ENCODE results near the gene MITF. TPM values are rescaled to one million over a fixed set of nuclear protein-coding genes. Genes with fewer than 3 reads are reported as not detected.

The MITF gene
- polyA plus RNA-seq, 1 donor from 2014 or later, result not detected

DNA sequence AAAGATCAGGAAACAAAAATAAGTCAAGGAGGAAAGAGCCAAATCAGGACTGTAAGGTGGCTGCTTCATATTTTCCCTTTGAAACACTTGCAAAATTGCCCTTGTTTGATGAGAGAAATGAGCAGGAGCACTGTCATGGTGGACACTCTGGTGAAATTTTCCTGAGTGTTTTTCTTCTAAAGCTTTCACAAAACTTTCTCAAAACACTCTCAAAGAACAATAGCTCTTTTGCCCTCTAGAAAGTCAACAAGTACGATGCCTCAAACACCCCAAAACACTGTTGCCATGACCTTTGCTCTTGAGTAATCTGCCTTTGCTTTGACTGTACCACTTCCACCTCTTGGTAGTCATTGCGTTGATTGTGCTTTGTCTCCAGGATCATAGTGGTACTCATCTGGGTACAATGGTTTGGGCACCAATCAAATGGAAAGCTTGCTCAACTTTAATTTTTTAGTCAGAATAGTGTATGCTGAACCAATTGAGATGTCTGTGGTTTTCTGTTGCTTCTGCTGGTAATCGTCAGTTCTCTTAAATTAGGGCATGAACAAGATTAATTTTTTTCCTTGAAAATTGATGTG, 13.2 kb upstream of the MITF start:
- Histone ChIP-seq H3K9ac (ENCODE audit: low read length) (no peak overlapping the region), H4K20me1 (ENCODE audit: insufficient read depth) (no peaks in the 10 kb centered on the region), H3K27ac (ENCODE audit: low read length) (no peak overlapping the region), H2AFZ (ENCODE audit: low read depth, low read length) (no peak overlapping the region), H3F3A (ENCODE audit: insufficient read depth, low read length, poor library complexity, severe bottlenecking) (no peaks in the 10 kb centered on the region), H3K79me2 (replicated peaks; ENCODE audit: insufficient read depth, low read length) (no peaks in the 10 kb centered on the region), H3K36me3 (ENCODE audit: insufficient read depth, low read length) (no peaks in the 10 kb centered on the region), H3K4me2 (ENCODE audit: low read length) (no peak overlapping the region), H3K9me3 (ENCODE audit: low read length) (no peaks in the 10 kb centered on the region), H3K27me3 (ENCODE audit: insufficient read depth, low read depth, low read length) (no peaks in the 10 kb centered on the region), H3K9me2 (ENCODE audit: insufficient read depth, low read length) (no peaks in the 10 kb centered on the region), H3K4me3 (ENCODE audit: low read length) (no peak overlapping the region)
- TF ChIP-seq TAF1 (IDR thresholded peaks at IDR 0.05; ENCODE audit: low read depth) (no peak), SMC3 (conservative IDR thresholded peaks at IDR 0.05; ENCODE audit: poor library complexity) (no peak), MXI1 (conservative IDR thresholded peaks at IDR 0.05; ENCODE audit: poor library complexity, severe bottlenecking) (no peak), EZH2 (IDR thresholded peaks at IDR 0.05; ENCODE audit: borderline replicate concordance, insufficient read depth, low read length, poor library complexity, severe bottlenecking) (no peak), EP300 (conservative IDR thresholded peaks at IDR 0.05; ENCODE audit: poor library complexity, severe bottlenecking) (no peak), POLR2AphosphoS5 (IDR thresholded peaks at IDR 0.05) (no peak), RAD21 (conservative IDR thresholded peaks at IDR 0.05) (no peak)
- TF ChIP-seq, protein P1, sequence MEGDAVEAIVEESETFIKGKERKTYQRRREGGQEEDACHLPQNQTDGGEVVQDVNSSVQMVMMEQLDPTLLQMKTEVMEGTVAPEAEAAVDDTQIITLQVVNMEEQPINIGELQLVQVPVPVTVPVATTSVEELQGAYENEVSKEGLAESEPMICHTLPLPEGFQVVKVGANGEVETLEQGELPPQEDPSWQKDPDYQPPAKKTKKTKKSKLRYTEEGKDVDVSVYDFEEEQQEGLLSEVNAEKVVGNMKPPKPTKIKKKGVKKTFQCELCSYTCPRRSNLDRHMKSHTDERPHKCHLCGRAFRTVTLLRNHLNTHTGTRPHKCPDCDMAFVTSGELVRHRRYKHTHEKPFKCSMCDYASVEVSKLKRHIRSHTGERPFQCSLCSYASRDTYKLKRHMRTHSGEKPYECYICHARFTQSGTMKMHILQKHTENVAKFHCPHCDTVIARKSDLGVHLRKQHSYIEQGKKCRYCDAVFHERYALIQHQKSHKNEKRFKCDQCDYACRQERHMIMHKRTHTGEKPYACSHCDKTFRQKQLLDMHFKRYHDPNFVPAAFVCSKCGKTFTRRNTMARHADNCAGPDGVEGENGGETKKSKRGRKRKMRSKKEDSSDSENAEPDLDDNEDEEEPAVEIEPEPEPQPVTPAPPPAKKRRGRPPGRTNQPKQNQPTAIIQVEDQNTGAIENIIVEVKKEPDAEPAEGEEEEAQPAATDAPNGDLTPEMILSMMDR (IDR thresholded peaks at IDR 0.05; ENCODE audit: poor library complexity, severe bottlenecking), result no peak
- TF ChIP-seq, protein P2, sequence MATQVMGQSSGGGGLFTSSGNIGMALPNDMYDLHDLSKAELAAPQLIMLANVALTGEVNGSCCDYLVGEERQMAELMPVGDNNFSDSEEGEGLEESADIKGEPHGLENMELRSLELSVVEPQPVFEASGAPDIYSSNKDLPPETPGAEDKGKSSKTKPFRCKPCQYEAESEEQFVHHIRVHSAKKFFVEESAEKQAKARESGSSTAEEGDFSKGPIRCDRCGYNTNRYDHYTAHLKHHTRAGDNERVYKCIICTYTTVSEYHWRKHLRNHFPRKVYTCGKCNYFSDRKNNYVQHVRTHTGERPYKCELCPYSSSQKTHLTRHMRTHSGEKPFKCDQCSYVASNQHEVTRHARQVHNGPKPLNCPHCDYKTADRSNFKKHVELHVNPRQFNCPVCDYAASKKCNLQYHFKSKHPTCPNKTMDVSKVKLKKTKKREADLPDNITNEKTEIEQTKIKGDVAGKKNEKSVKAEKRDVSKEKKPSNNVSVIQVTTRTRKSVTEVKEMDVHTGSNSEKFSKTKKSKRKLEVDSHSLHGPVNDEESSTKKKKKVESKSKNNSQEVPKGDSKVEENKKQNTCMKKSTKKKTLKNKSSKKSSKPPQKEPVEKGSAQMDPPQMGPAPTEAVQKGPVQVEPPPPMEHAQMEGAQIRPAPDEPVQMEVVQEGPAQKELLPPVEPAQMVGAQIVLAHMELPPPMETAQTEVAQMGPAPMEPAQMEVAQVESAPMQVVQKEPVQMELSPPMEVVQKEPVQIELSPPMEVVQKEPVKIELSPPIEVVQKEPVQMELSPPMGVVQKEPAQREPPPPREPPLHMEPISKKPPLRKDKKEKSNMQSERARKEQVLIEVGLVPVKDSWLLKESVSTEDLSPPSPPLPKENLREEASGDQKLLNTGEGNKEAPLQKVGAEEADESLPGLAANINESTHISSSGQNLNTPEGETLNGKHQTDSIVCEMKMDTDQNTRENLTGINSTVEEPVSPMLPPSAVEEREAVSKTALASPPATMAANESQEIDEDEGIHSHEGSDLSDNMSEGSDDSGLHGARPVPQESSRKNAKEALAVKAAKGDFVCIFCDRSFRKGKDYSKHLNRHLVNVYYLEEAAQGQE (IDR thresholded peaks at IDR 0.05; ENCODE audit: borderline replicate concordance), result no peak

DNA sequence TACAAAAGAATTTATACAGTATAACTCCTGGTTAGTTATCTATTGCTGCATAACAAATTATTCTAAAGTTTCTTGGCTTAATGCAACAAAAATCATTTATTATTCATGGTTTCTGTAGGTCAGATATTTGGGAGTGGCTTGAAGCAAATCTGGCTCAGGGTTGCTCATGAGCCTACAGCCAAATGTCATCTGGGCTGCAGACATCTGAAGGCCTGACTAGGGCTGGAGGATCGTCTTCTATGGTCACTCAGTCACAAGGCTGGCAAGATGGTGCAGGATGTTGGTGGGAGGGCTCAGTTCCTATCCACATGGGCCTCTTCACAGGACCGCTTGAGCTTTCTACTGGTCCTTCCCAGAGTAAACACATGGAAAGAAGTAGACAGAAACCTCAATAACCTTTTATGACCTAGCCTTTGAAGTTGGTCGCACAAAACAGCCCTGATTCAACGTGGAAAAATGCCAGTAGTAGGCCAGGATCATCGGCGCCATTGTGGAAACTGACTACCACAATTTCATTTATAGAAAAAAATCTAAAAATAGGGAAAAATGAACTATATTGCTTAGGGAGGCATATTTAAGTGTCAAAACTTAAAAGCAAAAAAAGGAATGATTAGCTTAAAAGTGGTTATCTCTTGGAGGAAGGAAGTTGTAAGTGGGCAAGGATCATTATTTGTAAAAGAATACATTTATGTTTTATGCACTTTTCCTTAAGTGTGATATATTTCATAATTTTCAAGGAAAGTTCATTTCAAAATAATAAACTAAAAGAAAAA, 9.9 kb upstream of the MITF start:
- Histone ChIP-seq H3K4me3 (ENCODE audit: low read length) (no peak overlapping the region), H3K27ac (ENCODE audit: low read length) (no peak overlapping the region), H3K27me3 (ENCODE audit: insufficient read depth, low read depth, low read length) (no peaks in the 10 kb centered on the region), H3K9ac (ENCODE audit: low read length) (no peak overlapping the region), H2AFZ (ENCODE audit: low read depth, low read length) (no peak overlapping the region), H3K4me2 (ENCODE audit: low read length) (no peak overlapping the region), H3F3A (ENCODE audit: insufficient read depth, low read length, poor library complexity, severe bottlenecking) (no peaks in the 10 kb centered on the region), H3K9me3 (ENCODE audit: low read length) (no peaks in the 10 kb centered on the region), H4K20me1 (ENCODE audit: insufficient read depth) (no peaks in the 10 kb centered on the region), H3K36me3 (ENCODE audit: insufficient read depth, low read length) (no peaks in the 10 kb centered on the region), H3K9me2 (ENCODE audit: insufficient read depth, low read length) (no peaks in the 10 kb centered on the region), H3K79me2 (replicated peaks; ENCODE audit: insufficient read depth, low read length) (no peaks in the 10 kb centered on the region)
- TF ChIP-seq POLR2AphosphoS5 (IDR thresholded peaks at IDR 0.05), result no peak
- no peak for TF ChIP-seq MXI1 (conservative IDR thresholded peaks at IDR 0.05; ENCODE audit: poor library complexity, severe bottlenecking)
- TF ChIP-seq SMC3 (conservative IDR thresholded peaks at IDR 0.05; ENCODE audit: poor library complexity), result no peak
- TF ChIP-seq TAF1 (IDR thresholded peaks at IDR 0.05; ENCODE audit: low read depth), result no peak
- no peak for TF ChIP-seq EP300 (conservative IDR thresholded peaks at IDR 0.05; ENCODE audit: poor library complexity, severe bottlenecking)
- TF ChIP-seq, protein P1 (IDR thresholded peaks at IDR 0.05; ENCODE audit: poor library complexity, severe bottlenecking), result no peak
- no peak for TF ChIP-seq RAD21 (conservative IDR thresholded peaks at IDR 0.05)
